Endothelial cell (in vitro differentiated cells): ENCODE data around the gene OR8G5. TPM values are rescaled to one million over a fixed set of nuclear protein-coding genes. Genes with fewer than 3 reads are reported as not detected.

ENCODE experiments used
- DNase-seq: peaks from one replicate; pipeline ENCODE4 v3.0.0; 2021; ENCODE audit warnings: low spot score
- H3K27ac Mint-ChIP-seq: one replicate; pipeline ENCODE4 v1.8.0; 2021; ENCODE audit warnings: mixed read lengths, inconsistent platforms; ENCODE audit not compliant: unreplicated experiment
- H3K27me3 Mint-ChIP-seq: one replicate; pipeline ENCODE4 v1.8.0; 2021; ENCODE audit warnings: mild to moderate bottlenecking, moderate library complexity, mixed read lengths, inconsistent platforms; ENCODE audit not compliant: unreplicated experiment
- H3K36me3 Mint-ChIP-seq: one replicate; pipeline ENCODE4 v1.8.0; 2021; ENCODE audit warnings: mild to moderate bottlenecking, low read depth, mixed read lengths, inconsistent platforms; ENCODE audit not compliant: unreplicated experiment
- H3K4me1 Mint-ChIP-seq: one replicate; pipeline ENCODE4 v1.8.0; 2021; ENCODE audit warnings: mild to moderate bottlenecking, mixed read lengths, inconsistent platforms; ENCODE audit not compliant: unreplicated experiment
- H3K4me3 Mint-ChIP-seq: one replicate; pipeline ENCODE4 v1.8.0; 2021; ENCODE audit warnings: mild to moderate bottlenecking, mixed read lengths, inconsistent platforms; ENCODE audit not compliant: unreplicated experiment
- H3K9me3 Mint-ChIP-seq: one replicate; pipeline ENCODE4 v1.8.0; 2021; ENCODE audit warnings: mixed read lengths, inconsistent platforms; ENCODE audit not compliant: unreplicated experiment
- total RNA-seq: library from RNA; stranded (reverse); fragmentation: NEBNext Ultra II Directional; extraction: Animal tissue kit (Norgen Biotek cat#: 25700); gene quantifications from one replicate; pipeline ENCODE4 v1.2.1, GENCODE V29; 2021; ENCODE audit not compliant: unreplicated experiment
- TF ChIP-seq, protein P1 (sequence below): fragments of 200-600 bp; sonication (generic); IDR thresholded peaks from one replicate; pipeline ENCODE4 v1.5.0; 2021; ENCODE audit warnings: antibody characterized with exemption; ENCODE audit not compliant: unreplicated experiment

The OR8G5 gene
- total RNA-seq, 1 donor from 2014 or later, result 0.18 TPM

- TF ChIP-seq, protein P1, sequence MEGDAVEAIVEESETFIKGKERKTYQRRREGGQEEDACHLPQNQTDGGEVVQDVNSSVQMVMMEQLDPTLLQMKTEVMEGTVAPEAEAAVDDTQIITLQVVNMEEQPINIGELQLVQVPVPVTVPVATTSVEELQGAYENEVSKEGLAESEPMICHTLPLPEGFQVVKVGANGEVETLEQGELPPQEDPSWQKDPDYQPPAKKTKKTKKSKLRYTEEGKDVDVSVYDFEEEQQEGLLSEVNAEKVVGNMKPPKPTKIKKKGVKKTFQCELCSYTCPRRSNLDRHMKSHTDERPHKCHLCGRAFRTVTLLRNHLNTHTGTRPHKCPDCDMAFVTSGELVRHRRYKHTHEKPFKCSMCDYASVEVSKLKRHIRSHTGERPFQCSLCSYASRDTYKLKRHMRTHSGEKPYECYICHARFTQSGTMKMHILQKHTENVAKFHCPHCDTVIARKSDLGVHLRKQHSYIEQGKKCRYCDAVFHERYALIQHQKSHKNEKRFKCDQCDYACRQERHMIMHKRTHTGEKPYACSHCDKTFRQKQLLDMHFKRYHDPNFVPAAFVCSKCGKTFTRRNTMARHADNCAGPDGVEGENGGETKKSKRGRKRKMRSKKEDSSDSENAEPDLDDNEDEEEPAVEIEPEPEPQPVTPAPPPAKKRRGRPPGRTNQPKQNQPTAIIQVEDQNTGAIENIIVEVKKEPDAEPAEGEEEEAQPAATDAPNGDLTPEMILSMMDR, result no peak
- Mint-ChIP-seq H3K4me1 (no peaks in the 10 kb centered on the region), H3K4me3 (no peak overlapping the region), H3K9me3 (no peaks in the 10 kb centered on the region), H3K27me3 (no peaks in the 10 kb centered on the region), H3K27ac (no peak overlapping the region), H3K36me3 (no peaks in the 10 kb centered on the region)
- DNase-seq, result no peak
Observed at GRCh38 chr11:124285610-124286344, 29.6 kb downstream of the OR8G5 start.

DNA sequence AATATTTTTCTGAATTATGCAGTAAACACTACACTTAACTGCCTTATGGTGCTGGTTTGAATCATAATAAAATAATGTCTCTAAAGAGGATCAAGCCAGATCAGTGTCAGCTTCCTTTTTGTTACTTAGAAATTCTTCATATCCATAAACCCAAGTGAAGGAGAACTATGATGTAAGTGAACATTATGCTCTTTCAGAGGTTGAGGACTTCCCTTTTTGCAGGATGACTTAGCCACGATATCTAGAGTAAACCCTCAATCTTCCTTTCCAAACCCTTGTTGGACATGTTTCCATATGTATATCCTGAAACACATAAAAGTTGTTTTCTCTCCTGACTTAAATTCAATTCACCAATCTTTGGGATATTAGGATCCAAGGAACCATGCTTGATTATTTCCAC, 38.5 kb downstream of the OR8G5 start:
- H3K4me1 Mint-ChIP-seq, result no peaks in the 10 kb centered on the region
- no peaks in the 10 kb centered on the region for H3K36me3 Mint-ChIP-seq
- H3K9me3 Mint-ChIP-seq, result no peaks in the 10 kb centered on the region
- no peak overlapping the region for H3K27ac Mint-ChIP-seq
- TF ChIP-seq, protein P1, result no peak
- no peak for DNase-seq
- no peak overlapping the region for H3K4me3 Mint-ChIP-seq
- no peaks in the 10 kb centered on the region for H3K27me3 Mint-ChIP-seq

- H3K9me3 Mint-ChIP-seq, result no peaks in the 10 kb centered on the region
- no peaks in the 10 kb centered on the region for H3K4me1 Mint-ChIP-seq
- no peaks in the 10 kb centered on the region for H3K27me3 Mint-ChIP-seq
- TF ChIP-seq, protein P1, result no peak
- H3K4me3 Mint-ChIP-seq, result no peak overlapping the region
- H3K27ac Mint-ChIP-seq, result no peak overlapping the region
- H3K36me3 Mint-ChIP-seq, result no peaks in the 10 kb centered on the region
- no peak for DNase-seq
Observed at GRCh38 chr11:124296016-124296415, 39.8 kb downstream of the OR8G5 start.

DNA sequence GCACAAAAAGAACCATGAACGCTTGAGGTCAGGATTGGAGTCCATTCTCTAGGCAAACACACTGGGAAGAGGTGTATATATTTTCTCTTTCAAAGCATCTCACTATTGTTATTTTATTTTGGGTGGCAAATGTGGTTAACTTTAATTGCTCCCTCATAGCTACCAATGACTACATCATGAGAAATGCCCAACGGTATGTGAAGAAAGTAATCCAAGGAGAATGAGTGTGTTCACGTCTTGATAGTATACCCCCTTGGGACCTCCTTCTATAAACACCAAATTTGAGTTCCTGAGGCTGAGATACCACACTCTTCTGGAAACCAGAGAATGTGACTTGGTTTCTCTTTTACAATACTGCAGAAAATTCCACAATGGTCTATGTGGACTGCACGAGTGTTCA, 41.7 kb downstream of the OR8G5 start:
- no peak overlapping the region for H3K4me3 Mint-ChIP-seq
- no peaks in the 10 kb centered on the region for H3K9me3 Mint-ChIP-seq
- no peaks in the 10 kb centered on the region for H3K4me1 Mint-ChIP-seq
- no peak overlapping the region for H3K27ac Mint-ChIP-seq
- no peak for DNase-seq
- TF ChIP-seq, protein P1, result no peak
- no peaks in the 10 kb centered on the region for H3K27me3 Mint-ChIP-seq
- H3K36me3 Mint-ChIP-seq, result no peaks in the 10 kb centered on the region

GRCh38 chr11:124301548-124301947, 45.4 kb downstream of the OR8G5 start:
- Mint-ChIP-seq H3K27me3 (no peaks in the 10 kb centered on the region), H3K9me3 (no peaks in the 10 kb centered on the region), H3K27ac (no peak overlapping the region), H3K4me1 (no peaks in the 10 kb centered on the region), H3K4me3 (no peak overlapping the region), H3K36me3 (no peaks in the 10 kb centered on the region)
- DNase-seq, result no peak
- TF ChIP-seq, protein P1, result no peak
